GM21529 (cell line): ENCODE measurements around the gene HTATSF1.

Source experiments
- ATAC-seq: cut with Tn5 transposase; IDR thresholded peaks from one replicate; pipeline ENCODE4 v1.9.1; 2021; ENCODE audit not compliant: unreplicated experiment

HTATSF1 gene

DNA sequence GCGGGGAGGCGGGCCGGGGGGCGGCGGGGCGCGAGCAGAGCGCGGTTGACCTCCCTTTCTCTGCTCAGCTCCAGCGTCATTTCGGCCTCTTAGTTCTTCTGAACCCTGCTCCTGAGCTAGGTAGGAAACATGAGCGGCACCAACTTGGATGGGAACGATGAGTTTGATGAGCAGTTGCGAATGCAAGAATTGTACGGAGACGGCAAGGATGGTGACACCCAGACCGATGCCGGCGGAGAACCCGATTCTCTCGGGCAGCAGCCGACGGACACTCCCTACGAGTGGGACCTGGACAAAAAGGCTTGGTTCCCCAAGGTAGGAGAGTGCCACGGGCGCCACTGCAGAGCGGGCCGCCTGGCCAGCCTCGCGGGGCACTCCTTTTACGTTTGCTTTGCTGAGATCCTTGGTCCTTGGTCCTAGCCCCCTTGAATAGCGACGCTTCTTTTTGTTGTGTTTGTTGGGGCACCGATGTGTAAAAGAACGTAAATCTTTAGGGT lies at the start of gene HTATSF1:
TSS of gene HTATSF1 (plus strand) at position 37 of the 497 bp plus-strand sequence. CDS start at position 130, 93 bp downstream.
- peak; percentile 14 for ATAC-seq

DNA sequence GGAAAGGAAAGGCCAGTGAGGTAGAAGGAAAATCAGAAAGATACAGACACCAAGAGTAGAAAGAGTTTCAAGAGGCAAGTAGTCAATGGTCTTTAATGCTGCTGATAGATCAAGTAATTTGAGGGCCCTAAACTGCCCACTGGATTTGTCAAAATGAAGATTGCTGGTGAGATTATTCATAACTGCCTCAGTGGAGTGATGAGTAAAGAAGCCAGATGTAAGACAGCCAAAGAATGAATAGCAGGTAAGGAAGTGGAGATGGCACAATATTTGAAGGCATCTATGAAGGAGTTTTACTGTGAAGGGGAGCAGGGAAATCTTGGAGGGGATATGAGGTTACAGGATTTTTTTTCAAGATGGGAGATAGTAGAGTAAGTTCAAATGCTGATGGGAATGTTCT lies 49.4 kb upstream of the HTATSF1 start:
- ATAC-seq, result no peak

DNA sequence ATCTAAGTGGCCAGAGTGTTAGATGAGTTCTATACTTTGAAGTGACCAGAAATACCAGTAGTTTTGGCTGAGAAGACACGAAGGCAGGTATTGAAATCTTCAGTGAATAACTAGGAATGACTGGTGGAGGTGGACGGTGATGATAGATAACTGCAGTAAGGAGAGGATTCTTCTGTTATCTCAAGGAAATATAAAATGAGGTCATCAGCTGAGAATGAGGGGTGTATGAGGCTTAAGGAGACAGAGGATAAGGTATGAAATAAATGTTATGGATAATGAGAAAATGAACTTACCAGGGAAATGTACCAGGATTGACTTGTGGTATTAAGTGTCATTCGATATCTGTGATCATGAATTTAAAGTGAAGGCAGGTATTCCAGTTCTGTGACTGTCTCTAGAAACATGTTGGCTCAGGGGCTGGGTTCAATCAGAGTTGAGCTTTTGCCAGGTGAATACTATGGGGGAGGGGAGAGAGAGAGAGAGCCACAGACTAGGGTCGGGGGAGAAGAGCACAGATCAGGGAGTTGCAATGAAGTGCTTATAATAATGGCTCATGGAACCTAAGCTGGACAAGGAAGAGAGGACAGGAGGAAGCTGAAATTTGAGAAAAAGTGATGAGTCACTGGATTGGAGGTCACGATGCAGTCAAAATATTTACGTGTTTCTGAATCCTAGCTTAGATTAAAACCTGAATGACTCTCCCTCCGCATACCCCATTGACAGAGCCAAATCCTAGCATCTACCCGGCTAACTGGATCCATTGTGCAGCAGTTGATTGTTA lies 47.2 kb upstream of the HTATSF1 start:
- no peak for ATAC-seq

- ATAC-seq, result no peak
These were observed 44.8 kb upstream of the HTATSF1 start for GRCh38 chrX:136452614-136453013.

DNA sequence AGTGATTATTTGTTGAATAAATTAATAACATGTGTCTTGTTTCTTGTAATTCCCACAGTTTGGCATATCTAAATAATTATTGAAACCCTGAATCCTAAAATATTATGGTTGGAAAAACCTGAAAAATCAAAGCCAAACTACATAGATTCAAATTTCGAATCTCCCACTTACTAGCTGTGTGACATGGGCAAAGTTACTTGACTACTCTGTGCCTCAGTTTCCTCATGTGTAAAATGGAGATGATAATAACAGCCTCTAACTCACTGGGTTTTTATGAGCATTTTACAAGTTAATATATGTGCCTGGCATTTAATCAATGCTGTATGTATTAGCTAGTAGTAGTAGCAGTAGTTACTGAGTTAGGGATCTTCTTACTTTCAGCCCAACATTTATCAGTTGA lies 44.3 kb upstream of the HTATSF1 start:
- ATAC-seq, result no peak

GRCh38 chrX:136453771-136454170 lies 43.6 kb upstream of the HTATSF1 start:
- ATAC-seq, result no peak

- no peak for ATAC-seq
These were observed 41.3 kb upstream of the HTATSF1 start for GRCh38 chrX:136456133-136456532.

DNA sequence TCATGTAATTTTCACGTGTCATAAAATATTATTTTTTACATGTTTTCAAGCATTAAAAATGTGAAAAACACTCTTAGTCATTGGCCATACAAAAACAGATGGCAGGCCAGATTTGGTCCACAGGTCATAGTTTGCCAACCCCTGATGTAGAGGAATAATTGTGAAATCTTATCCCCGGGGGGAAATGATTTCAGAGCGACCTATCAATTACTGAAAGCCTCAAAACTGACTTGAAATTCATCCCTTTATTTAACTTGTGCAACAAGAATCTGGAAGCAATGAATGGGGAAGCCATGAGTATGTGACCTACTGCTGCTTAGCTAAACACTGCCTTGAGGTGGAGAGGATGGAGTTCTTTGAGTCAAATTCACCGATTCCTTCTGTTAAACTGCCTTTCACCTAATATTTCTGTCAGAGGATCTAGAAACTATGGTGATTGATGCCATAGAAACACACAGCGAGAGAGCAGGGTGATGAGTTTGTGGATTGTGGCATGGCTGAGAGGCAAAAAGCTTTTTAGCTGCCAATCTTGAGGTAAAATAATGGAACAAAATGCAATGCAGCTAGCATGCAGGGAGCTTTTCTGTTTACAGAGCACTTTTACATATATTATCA lies 40.0 kb upstream of the HTATSF1 start:
- ATAC-seq, result no peak

- ATAC-seq, result no peak
These were observed 32.8 kb upstream of the HTATSF1 start for GRCh38 chrX:136464589-136464988.

DNA sequence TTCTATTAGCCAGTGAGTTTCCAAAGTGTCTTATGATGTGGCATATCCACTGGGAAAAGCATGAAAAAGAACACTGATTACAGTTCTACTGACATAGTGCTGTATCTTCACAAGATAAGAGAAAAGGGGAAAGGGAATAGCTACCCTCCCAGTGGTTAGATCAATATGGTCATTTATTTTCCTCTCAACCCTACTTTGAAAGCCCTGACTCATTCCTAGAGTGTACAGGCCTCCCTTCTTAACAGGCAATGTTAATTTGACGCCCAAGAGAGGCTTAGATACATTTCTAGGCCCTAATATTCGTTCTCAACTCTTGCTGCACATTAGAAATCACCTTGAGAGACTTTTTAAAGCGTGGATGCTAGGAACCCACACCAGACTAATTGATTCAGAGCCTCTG lies 30.1 kb upstream of the HTATSF1 start:
- ATAC-seq, result no peak

DNA sequence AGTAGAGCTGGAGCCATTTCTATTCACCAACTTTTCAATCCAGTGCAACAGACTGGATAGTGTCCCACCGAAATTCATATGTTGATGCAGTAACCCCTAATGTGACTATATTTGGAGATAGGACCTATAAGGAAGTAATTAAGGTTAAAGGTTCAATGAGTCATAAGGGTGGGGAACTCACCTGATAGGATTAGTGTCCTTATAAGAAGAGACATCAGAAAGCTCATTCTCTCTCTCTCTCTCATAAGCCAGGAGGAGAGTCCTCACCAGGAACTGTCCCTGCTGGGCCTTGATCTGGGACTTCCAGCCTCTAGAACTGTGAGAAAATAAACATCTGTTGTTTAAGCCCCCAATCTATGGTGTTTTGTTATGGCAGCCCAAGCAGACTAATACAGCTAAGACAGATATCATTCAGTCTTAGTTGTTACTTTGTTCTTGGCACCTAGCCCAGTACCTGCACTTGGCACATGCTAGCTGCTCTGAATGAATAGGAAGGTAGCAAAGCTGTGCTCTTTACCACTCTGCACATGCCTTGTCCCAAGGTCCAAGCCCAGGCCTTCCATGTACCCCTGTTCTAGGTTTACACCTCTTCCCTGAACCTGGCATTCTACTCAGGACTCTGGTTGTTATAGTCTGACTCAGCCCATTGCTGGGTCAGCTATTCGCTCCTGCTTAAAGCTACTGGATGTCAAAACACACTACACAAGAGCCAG lies 28.8 kb upstream of the HTATSF1 start:
- no peak for ATAC-seq

- no peak for ATAC-seq
These were observed 23.7 kb upstream of the HTATSF1 start for GRCh38 chrX:136473663-136474062.

DNA sequence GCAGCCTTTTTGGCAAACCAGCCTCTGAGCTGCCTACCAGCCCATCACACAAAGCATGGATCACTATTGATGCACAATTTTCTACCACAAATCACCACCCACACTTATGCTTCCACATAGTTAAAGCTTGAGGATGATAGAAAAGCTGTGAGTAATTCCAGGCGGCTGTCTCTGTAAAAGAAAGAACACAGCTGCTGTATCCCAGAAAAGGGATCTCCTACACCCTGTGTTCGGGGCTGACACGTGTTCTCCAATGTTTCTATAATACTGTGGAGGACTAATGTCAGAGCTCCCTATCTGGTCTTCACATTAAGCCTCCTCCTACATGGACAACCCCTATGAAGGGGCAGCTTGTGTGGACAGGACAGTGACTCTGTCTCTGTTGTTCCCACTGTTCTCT lies 22.2 kb upstream of the HTATSF1 start:
- no peak for ATAC-seq

GRCh38 chrX:136476501-136476900 lies 20.9 kb upstream of the HTATSF1 start:
- no peak for ATAC-seq

GRCh38 chrX:136477026-136477425 lies 20.4 kb upstream of the HTATSF1 start:
- ATAC-seq, result no peak

- ATAC-seq, result no peak
These were observed 17.0 kb upstream of the HTATSF1 start for GRCh38 chrX:136480383-136480782.

DNA sequence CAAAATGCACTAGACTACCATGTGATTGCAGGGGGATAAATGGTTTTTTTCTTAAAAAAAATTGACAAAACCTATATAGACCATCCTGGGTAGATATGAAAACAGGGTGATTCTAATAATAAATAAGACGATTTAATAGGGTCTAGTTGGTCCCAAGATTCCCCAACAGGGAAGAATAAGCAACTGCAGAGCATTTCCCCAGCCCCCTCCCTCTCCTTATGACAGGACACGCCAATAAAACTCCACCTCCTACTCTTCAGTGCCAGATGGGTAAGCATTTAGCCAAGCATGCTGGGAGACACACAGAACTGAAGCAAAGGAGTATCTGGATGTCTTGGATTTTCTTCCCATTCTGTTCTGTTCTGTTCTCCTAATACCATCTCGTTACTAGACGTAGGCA lies 9.7 kb upstream of the HTATSF1 start, which contains the start of gene BRS3:
TSS of gene BRS3 (plus strand) at position 301 of the 400 bp plus-strand sequence. CDS start 168 bp downstream, outside the sequence.
- ATAC-seq, result no peak

- ATAC-seq, result no peak
These were observed 8.7 kb upstream of the HTATSF1 start for GRCh38 chrX:136488706-136489105.

DNA sequence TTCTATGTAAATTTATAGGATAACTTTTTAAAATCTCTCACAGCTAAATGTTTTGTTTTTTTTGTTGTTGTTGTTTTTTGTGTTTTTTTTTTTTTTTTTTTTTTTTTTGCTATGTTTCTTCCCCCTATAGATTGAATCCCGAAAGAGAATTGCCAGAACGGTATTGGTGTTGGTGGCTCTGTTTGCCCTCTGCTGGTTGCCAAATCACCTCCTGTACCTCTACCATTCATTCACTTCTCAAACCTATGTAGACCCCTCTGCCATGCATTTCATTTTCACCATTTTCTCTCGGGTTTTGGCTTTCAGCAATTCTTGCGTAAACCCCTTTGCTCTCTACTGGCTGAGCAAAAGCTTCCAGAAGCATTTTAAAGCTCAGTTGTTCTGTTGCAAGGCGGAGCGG lies 5.6 kb upstream of the HTATSF1 start:
- no peak for ATAC-seq

DNA sequence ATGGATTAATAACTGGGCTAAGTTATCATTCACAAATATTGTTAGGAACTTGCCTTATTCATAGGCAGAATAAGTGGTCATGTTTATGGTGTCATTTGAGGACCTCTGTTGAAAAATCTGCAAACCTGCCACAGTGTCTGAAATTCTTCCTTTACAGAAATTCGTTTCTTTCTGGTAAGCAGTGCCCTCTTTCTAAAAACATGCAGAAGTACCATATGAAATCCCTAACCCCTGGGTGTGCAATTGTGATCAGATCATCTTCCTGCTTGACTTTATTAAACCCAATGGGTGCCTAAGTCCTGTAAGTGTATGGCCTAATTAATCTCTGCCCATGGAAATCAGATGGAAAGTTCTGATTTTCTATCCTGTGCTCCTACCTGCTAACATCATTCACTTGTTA lies 4.4 kb upstream of the HTATSF1 start:
- ATAC-seq, result no peak

- ATAC-seq, result no peak
These were observed 2.3 kb upstream of the HTATSF1 start for GRCh38 chrX:136495043-136495442.
